Esophagus muscularis mucosa (tissue), 4 donors: ENCODE results near the gene PLD3. TPM values are rescaled to one million over a fixed set of nuclear protein-coding genes. Genes with fewer than 3 reads are reported as not detected.
A peak's percentile ranks its signal among the peaks of the same experiment; 100 is the strongest.

Experiments
- DNase-seq: peaks from one replicate; pipeline ENCODE4 v3.0.0-alpha.2; 2017; ENCODE audit errors: extremely low spot score
- H3K27ac ChIP-seq, 4 donors: fragments of 200-600 bp; sonication (generic); replicated peaks in 1 of 4; 1 replicate in 3 of 4; 2 replicates in 1 of 4; pipeline ENCODE4 v1.5.1; 2016 to 2019; ENCODE audit warnings: mild to moderate bottlenecking in 1 of 4
- H3K27me3 ChIP-seq, 4 donors: fragments of 200-600 bp; sonication (generic); one replicate each; pipeline versions ENCODE4 v1.5.1 to v1.6.0; 2016 to 2019
- H3K36me3 ChIP-seq, 4 donors: fragments of 200-600 bp; sonication (generic); one replicate each; pipeline ENCODE4 v1.5.1; 2016 to 2019
- H3K4me1 ChIP-seq, 4 donors: fragments of 200-600 bp; sonication (generic); one replicate each; pipeline ENCODE4 v1.5.1; 2016 to 2019
- H3K4me3 ChIP-seq, 4 donors: fragments of 200-600 bp; sonication (generic); 1 replicate in 2 of 4; 2 replicates in 2 of 4; pipeline ENCODE4 v1.5.1; 2016 to 2019; ENCODE audit warnings: mild to moderate bottlenecking in 4 of 4, moderate library complexity in 1 of 4
- H3K9me3 ChIP-seq, 4 donors: fragments of 200-600 bp; sonication (generic); 1 replicate in 3 of 4; 2 replicates in 1 of 4; pipeline ENCODE4 v1.5.1; 2016 to 2019
- EP300 ChIP-seq: sonication (generic); formaldehyde crosslinking; IDR thresholded peaks from one replicate; pipeline ENCODE4 v1.6.1; 2017; ENCODE audit warnings: antibody characterized with exemption
- POLR2A ChIP-seq: fragments of 450-650 bp; IDR thresholded peaks from one replicate; pipeline ENCODE4 v1.6.1; 2017; ENCODE audit warnings: antibody characterized with exemption, moderate library complexity, mild to moderate bottlenecking, low read depth
- POLR2AphosphoS5 ChIP-seq, 2 donors: sonication (generic); formaldehyde crosslinking; IDR thresholded peaks; one replicate each; pipeline ENCODE4 v1.6.1; 2017; ENCODE audit warnings: antibody characterized with exemption in 2 of 2
- WGBS: methylation state at CpG from one replicate; pipeline ENCODE4 v1.1.5; 2018; 5-methylcytosine and 5-hydroxymethylcytosine counted together
- intact Hi-C: fragments of 100-400 bp; cut with DNase I; formaldehyde crosslinking; loops from one replicate; pipeline ENCODE4 v1.15.1; 2023
- total RNA-seq, 4 donors: library from RNA; depleted of rRNA; stranded (reverse); fragments of >200 nt; gene quantifications; one replicate each; pipeline versions ENCODE4 v1.1.0 to v1.2.1, GENCODE V29; 2016
- TF ChIP-seq, protein P1 (sequence below), 3 experiments: fragments of 200-600 bp in 2 of 3; fragments of 450-650 bp in 1 of 3; sonication (generic) in 2 of 3; IDR thresholded peaks; one replicate each; pipeline ENCODE4 v1.5.1; 2017 to 2019; ENCODE audit warnings: antibody characterized with exemption in 3 of 3, mild to moderate bottlenecking in 2 of 3, moderate library complexity in 1 of 3

Gene PLD3
- total RNA-seq, 4 donors from 2014 or later: 206 to 280 (median 223) TPM

- TF ChIP-seq EP300 (no peak), POLR2A (no peak), POLR2AphosphoS5 (IDR thresholded peaks at IDR 0.05) (no peak)
- TF ChIP-seq, protein P1, sequence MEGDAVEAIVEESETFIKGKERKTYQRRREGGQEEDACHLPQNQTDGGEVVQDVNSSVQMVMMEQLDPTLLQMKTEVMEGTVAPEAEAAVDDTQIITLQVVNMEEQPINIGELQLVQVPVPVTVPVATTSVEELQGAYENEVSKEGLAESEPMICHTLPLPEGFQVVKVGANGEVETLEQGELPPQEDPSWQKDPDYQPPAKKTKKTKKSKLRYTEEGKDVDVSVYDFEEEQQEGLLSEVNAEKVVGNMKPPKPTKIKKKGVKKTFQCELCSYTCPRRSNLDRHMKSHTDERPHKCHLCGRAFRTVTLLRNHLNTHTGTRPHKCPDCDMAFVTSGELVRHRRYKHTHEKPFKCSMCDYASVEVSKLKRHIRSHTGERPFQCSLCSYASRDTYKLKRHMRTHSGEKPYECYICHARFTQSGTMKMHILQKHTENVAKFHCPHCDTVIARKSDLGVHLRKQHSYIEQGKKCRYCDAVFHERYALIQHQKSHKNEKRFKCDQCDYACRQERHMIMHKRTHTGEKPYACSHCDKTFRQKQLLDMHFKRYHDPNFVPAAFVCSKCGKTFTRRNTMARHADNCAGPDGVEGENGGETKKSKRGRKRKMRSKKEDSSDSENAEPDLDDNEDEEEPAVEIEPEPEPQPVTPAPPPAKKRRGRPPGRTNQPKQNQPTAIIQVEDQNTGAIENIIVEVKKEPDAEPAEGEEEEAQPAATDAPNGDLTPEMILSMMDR (IDR thresholded peaks at IDR 0.05): no peak
- Histone ChIP-seq H3K36me3 (no peaks in the 10 kb centered on the region), H3K27ac (no peak overlapping the region), H3K9me3 (no peaks in the 10 kb centered on the region), H3K27me3 (no peaks in the 10 kb centered on the region), H3K4me1 (peaks cover 47 to 58% (median 52%) of the 10 kb centered on the region in 4 donors), H3K4me3 (no peak overlapping the region)
- intact Hi-C loops: no loop called here
- whole genome bisulfite sequencing: 98% methylated on average over 2 of the region's 2 CpGs
- no peak for DNase-seq
These were observed 67.3 kb downstream of the PLD3 start for GRCh38 chr19:40415768-40416167.

DNA sequence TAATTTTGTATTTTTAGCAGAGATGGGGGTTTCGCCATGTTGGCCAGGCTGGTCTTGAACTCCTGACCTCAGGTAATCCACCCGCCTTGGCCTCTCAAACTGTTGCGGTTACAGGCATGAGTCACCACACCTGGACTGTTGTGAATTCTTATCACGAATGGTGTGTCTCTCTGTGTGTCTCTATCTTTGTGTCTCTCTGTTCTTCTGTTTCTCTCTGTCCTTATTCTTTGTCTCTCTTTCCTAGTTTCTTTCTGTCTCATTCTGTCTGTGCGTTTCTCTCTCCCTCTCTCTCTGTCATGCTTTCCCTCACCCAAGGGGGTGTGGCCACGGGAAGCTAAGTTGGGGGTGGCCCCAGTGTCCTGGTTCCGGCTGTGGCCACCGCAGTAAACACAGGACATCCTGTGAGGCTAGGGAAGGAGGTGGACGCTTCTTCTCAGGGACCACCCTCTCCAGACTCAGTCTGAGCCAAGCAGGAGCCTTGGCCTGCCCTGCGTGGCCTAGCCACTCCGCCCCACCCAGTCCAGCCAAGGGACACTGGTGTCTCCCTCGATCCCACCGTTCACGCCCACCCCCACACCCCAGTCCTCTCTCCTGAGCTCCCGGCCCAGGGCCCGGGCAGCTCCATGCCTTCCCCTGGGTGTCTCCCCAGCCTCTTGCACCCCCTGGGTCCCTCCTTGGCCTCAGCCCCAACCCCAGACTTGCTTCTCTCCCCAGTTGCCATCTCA lies 68.6 kb downstream of the PLD3 start:
- DNase-seq: no peak
- Histone ChIP-seq H3K9me3 (no peaks in the 10 kb centered on the region), H3K4me3 (no peak overlapping the region), H3K4me1 (peaks cover 42 to 55% (median 48%) of the 10 kb centered on the region in 4 donors), H3K27ac (peak overlapping the region; percentile 64 to 71 (median 70)), H3K36me3 (peaks cover 0 to 3% (median under 1%) of the 10 kb centered on the region in 4 donors), H3K27me3 (no peaks in the 10 kb centered on the region)
- WGBS: 56% methylated on average over 13 of the region's 16 CpGs
- TF ChIP-seq POLR2A (no peak), POLR2AphosphoS5 (IDR thresholded peaks at IDR 0.05) (peak; percentile 77 to 84)
- intact Hi-C loops: no loop called here

DNA sequence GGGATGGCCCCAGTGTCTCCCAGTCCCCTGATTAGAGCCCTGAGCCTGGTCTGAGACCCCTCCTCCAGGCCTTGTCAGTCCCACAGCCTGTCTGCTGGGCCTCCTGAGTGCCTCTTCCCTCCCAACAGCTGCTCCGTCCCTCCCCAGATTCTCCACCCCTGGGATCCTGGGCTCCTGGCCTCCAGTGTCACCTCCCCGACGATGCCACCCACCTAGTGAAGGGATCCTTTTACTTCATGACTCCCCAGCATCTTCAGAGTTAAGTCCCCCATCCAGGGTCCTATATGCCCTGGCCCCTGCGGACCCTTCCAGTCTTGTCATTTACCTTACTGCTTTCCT lies 69.1 kb downstream of the PLD3 start:
- no peak overlapping the region for H3K4me3 ChIP-seq
- peak overlapping the region; percentile 64 to 71 (median 70) for H3K27ac ChIP-seq
- H3K9me3 ChIP-seq: no peaks in the 10 kb centered on the region
- 77% methylated on average over 4 of the region's 4 CpGs for WGBS
- DNase-seq: no peak
- no peak for TF ChIP-seq POLR2AphosphoS5 (IDR thresholded peaks at IDR 0.05)
- TF ChIP-seq, protein P1 (IDR thresholded peaks at IDR 0.05): no peak
- TF ChIP-seq POLR2A: no peak
- TF ChIP-seq EP300: no peak
- peaks cover 42 to 55% (median 48%) of the 10 kb centered on the region in 4 donors for H3K4me1 ChIP-seq
- peaks cover 3 to 9% (median 5%) of the 10 kb centered on the region in 4 donors for H3K36me3 ChIP-seq
- H3K27me3 ChIP-seq: no peaks in the 10 kb centered on the region
- intact Hi-C loops: no loop called here

DNA sequence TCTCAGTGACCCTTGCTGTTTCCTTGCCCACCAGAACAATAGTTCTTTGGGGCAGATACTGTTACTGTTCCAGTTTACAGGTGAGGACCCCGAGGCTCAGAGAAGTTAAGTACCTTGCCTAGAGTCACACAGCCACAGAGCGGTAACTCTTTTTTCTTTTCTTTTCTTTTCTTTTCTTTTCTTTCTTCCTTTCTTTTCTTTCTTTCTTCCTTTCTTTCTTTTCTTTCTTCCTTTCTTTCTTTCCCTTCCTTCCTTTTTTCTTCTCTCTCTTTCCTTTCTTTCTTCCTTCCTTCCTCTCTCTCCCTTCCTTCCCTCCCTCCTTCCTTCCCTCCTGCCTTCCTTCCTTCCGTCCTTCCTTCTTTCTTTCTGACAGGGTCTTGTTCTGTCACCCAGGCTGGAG lies 69.5 kb downstream of the PLD3 start:
- Histone ChIP-seq H3K27me3 (no peaks in the 10 kb centered on the region), H3K4me1 (peaks cover 42 to 57% (median 49%) of the 10 kb centered on the region in 4 donors), H3K27ac (peak overlapping the region; percentile 64 to 71 (median 70)), H3K9me3 (no peaks in the 10 kb centered on the region), H3K36me3 (peaks cover 7 to 13% (median 9%) of the 10 kb centered on the region in 4 donors), H3K4me3 (no peak overlapping the region)
- WGBS: 92% methylated on average over 3 of the region's 3 CpGs
- intact Hi-C loops: no loop called here
- no peak for DNase-seq
- TF ChIP-seq, protein P1 (IDR thresholded peaks at IDR 0.05): no peak
- TF ChIP-seq EP300 (no peak), POLR2AphosphoS5 (IDR thresholded peaks at IDR 0.05) (no peak), POLR2A (no peak)

DNA sequence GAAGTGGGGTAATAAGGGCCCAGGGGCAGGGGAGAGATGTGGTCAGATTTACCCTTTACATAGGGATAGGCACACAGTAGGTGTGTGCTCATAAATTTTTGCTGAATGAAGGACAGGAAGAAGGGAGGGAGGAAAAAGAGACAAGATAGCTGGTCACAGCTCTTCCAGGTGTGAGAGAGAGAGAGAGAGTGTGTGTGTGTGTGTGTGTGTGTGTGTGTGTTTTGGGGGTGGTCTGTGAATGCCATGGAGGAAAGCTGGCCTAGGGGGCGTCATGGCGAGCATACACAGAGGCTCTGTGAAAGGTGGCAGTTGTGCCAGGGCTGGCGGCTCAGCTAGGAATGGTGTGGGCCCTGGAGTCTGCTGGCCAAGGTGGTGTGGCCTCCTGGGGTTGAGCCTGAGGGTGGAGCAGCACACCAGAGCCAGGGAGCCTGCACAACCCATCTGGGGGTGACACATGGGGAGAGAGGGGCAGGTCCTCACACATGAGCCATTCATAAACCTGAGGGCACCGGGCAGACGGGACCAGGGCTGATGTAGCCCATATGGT lies 70.6 kb downstream of the PLD3 start:
- Histone ChIP-seq H3K9me3 (no peaks in the 10 kb centered on the region), H3K27me3 (no peaks in the 10 kb centered on the region), H3K27ac (peak overlapping the region in 1 of 4 donors; percentile 2), H3K4me3 (no peak overlapping the region), H3K36me3 (peaks cover 10 to 20% (median 13%) of the 10 kb centered on the region in 4 donors), H3K4me1 (peaks cover 42 to 68% (median 52%) of the 10 kb centered on the region in 4 donors)
- no peak for DNase-seq
- intact Hi-C loops: no loop called here
- TF ChIP-seq POLR2AphosphoS5 (IDR thresholded peaks at IDR 0.05) (no peak), POLR2A (no peak), EP300 (no peak)
- TF ChIP-seq, protein P1 (IDR thresholded peaks at IDR 0.05): no peak
- 77% methylated on average over 4 of the region's 5 CpGs for WGBS
